NCI-H187 treated with DMSO at 0.1 percent for 48 hours (cell line): ENCODE measurements around the gene WDR26.
"Not testable (repeated sequence)": the region's sequence is repeated elsewhere in the genome, so short reads cannot be mapped to it uniquely, and the experiment has no call there.

Source experiments
- DNase-seq: peaks from one replicate; lab custom pipeline; 2025; lab: John Stamatoyannopoulos, UW

WDR26 gene

DNA sequence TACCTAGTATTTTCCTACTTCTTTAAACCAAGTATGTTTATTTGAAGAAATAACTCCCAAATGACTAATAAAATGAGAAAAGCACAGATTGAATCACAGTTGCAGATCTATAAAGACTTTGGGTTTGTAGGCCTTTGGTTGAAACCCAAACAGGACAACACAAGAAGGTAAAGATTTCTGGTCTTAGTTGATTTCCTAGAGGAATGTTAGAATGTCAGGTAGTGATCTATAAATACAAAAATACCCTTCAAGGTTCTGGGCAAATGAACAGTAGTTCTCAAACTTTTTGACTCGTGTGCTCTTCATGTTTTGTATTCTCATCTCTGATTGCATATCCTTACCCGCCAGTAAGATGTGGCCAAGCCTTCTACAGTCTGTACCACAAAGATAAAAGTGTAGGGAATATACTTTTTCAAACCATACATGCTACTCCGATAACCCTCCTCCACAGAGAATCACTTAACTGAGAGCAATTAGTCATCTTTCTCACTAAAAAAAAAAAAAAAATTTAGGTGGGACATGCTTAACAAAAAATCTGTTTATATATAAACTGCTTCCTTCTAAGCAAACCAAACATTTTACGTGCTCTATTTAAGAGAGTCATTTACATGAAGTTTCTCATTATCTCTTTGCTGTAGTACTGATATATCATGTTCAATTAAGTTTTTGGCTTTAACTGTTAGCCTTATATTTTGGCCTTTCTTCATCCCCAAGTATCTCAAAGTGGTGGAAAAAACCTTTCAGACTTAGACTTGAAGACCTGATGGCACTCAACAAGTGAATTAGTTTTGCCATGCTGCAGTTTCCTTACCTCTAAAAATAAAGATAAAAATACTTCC, 42.0 kb downstream of the WDR26 start:
- DNase-seq: no peak

DNA sequence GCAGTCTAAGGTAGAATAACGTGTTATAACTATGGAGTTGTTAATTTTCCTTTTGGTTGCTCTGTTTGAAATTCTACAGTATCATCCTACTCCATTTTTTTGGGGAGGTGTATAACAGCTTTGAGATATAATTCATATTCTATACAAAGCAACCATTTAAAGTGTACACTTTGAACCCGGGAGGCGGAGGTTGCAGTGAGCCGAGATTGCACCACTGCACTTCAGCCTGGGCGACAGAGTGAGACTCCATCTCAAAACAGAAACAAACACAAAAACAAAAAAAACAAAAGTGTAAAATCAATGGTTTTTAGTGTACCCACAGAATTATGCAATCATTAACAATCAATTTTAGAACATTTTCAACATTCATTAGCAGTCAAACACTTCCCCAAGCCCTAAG, 44.1 kb downstream of the WDR26 start:
- no peak for DNase-seq

DNA sequence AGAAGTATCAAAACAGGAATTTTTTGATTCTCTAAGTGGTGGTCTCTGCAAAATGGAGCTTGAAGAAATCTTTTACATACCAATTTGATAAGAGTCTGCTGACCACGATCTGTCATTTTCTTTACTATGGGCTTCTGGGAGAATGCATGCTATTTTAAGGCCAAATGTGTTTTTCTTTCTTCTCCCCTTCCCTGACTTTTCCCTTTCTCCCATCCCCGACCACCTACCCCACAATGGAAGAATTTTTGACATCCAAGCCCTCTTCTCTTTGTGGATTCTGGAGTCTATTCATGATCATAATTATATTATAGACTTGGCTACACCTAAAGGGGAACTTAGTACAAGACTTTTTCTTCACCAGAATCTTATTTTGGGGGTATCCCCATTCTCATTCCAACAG, 46.7 kb downstream of the WDR26 start:
- DNase-seq: no peak

DNA sequence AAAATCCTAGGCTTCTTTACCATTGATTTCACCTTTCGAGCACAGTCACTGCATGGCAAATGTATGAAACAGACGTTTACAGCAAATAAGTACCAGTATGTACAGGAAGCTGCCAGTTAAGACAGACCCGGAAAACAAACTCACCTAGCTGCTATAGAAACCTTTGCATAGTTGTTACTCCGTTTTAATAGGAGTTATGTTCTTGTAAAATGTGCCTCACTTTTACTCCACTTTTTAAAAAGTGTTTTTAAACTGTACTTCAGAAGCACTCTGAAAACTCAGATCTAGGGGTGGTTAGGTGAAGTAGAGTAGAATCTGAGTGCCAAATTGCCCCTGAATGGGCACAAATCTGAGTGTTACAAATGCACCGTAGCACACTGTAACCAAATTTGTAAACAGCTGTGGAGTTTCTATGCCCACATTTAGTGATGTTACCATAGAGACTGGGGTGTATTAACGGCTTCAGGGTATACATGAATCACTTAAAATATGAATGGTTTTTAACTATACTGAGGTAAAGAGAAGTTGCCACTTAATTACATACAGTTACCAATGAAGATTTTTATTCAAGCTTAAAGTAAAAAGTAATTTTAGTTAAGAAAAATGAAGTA, 47.2 kb downstream of the WDR26 start:
- DNase-seq: no peak

DNA sequence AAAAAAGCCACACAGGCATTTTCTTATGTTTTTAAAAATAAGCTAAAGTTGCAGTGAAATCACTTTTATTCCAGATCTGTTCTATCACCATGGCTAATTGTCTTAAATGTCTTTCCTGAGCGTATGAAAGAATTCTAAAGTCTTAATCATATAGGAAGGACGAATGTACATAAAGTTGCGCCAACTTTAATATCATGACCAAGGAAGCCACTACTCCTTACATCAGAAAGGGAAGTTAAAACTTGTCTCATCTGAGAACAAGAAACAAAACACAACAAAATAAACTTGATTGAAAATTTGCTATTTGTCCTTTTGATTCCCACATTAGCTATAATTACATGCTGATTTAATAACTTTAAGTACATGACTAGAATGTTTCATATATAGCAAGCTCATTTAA, 51.4 kb downstream of the WDR26 start:
- no peak for DNase-seq

DNA sequence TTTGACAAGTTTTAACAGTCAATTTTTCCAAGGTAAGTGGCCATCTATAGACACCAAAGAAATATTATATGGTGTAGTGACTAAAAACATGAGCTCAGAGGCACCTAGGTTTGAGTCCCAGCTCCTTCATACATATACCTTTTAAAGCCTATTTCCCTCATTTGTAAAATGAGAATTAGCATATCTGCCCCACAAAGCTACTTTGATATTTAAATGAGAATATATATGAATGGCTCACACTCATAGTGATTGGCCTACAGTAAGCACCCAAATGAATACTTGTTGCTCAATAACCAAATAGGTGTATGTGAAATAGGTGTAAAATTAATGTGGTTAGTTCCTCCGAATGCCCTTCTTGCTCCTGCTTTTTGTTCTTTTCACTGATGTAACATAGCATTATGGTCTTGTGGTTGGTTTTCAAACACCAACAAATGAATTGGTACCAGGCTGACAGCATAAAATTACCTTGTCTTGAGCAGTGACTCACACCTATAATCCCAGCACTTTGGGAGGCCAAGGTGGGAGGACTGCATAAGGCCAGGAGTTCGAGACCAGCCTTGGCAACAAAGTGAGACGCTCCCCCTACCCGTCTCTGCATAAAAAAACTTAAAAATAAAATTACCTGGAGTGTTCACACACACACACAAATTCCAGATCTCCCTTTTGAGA, 52.6 kb downstream of the WDR26 start:
- no peak for DNase-seq

DNA sequence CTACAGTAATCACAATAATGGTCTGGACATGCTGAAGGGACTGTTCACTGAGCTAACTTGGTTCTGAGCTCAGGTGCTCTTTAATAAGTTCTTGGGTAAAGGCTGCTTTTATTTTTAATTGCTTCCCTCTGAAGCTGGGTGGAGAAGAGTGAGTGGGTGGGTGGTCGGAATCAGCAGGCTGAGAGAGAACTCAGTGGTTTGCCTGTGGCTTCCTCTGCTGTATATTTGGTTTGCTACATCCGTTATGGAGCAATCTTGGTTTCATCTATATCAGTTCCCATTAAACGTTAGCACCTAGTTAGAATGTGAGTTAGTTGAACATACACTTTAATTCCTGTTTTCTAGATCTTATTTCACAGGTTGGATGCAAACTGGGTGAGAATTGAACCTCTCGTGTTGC, 54.6 kb downstream of the WDR26 start:
- DNase-seq: no peak

DNA sequence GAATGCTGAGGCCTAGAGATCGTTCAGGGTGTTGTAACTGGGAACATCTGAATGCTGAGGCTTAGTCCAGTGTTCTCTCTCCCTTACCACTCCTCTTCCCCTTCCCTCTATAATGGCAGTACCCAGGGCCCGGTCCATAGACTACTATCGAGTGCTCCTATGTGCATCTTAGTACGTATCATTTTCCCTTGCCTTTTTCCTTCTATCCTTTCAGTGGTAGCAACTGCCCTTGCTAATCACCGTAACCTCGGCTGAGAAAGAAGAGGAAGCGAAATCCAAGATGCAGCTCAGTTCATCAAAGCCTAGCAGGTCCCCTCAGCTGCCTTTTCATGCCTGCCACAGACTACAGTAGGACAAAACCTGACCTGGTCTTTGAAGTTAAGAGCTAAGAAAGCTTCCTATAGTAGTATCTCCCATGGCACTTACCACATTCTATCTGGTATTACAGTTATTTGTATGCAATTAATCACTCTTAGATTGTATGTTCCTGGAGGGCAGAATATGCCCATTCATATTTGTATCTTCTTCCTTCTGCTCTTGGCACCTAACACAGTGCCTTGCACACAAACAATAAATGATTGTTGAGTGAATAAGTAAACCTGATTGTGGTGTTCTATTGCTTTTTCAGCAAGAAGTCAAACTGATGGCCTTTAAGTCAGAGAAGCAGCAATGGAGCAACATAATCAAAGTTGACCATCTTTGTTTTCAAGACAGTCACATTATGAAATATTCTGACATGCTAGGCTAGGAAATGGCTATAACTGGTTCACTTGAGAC, 55.6 kb downstream of the WDR26 start:
- no peak for DNase-seq

DNA sequence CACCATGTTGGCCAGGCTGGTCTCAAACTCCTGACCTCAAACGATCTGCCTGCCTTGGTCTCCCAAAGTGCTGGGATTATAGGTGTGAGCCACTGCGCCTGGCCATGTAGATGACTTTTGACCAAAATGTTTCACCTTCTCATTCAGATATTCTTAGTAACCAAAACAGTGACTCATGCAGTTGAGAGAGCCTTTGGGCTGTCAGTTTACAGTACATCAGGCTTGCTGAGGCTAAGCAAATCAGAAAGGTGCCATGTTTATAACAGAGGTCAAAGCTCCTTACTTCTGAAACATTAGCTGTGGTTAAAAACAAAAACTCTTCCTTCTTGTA, 57.0 kb downstream of the WDR26 start:
- no peak for DNase-seq

DNA sequence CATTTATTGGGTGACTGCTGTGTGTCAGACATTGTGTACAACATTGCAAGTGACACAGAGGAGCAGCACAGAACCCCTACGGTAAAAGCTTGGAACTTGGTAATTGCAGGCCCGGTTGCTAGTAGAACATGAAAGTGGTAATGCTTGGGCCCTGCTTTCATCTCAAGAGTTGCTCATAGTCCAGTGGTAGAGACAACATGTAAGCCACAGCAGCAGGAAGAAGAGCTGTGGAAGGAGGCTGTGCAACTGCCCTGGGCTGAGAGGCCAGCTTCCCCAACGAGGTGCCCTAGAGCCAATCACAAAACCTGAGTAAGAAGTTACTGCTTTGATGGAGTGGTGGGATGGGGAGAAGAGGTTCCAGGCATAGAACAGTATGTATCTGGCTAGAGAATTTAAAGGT, 59.5 kb downstream of the WDR26 start:
- DNase-seq: no peak

DNA sequence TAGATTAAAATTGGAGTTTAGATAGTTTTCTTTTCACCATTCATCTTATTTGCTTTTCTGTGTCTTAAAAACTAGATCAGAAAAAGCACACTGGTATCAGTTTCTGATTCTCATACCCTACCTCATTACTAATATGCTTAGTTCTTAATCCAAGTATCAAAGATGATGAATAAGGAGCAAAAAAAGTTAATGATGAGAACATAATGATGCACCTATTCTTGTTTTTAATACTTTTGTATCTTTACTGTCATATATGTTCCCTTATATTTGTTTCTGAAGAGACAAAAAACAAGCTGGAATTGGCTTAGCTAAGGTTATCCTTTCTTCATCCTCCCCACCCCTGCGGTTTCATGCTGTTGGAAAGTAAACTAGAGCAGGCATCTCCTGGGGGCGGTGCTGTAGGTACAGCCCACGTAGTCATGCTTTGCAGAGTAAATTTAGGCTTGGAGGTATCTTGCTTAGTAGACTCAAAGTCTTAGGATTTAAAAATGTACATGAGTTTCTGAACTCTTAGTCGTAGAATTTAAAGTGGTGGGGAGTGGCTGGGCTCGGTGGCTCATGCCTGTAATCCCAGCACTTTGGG, 61.5 kb downstream of the WDR26 start:
- no peak for DNase-seq

DNA sequence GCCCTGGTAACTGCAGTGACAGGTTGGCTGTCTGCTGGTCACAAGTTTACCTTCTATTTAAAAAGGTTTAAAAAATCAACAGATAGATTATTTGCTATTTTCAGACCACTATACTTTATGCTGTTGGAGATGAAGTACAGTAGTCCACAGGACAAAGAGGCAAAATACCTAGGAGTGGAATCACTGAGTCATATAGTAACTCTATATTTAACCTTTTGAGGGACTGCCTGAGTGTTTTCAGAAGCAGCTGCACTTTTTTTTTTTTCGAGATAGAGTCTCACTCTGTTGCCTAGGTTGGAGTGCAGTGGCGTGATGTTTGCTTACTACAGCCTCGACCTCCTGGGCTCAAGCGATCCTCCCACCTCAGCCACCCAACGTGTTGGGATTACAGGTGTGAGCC, 66.2 kb downstream of the WDR26 start:
- no peak for DNase-seq

DNA sequence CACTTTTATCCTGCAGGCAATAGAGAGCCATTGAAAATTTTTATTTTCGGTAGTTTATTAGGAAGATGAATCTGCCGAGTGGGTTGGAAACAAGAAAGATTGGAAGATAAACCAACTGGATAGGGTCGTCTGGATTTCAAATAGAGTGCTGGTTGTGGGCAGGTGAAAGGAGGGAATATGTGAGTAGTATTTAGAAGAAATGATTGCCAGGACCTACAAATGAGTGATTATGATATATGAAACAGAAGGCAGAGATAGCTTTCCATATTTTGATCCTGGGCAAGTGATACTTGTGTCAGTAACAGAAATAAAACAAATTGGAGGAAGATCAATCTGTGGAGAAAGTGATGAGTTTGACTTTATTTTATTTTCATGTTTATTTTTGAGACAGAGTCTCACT, 75.4 kb downstream of the WDR26 start:
- DNase-seq: no peak

DNA sequence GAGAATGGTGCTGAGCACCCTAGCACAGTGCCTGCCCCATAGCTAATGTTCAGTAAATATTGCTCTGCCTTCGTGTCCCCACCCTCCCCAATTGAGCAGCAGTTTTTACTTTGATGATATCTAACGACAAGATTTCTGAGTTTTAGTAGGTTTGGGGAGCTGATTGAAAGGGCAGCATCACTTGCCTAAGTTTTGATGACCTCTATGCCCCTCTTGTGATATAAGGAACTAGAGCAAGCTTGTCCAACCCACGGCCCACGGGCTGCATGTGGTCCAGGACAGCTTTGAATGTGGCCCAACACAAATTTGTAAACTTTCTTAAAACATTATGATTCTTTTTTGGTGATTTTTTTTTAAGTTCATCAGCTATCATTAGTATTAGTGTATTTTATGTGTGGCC, 76.4 kb downstream of the WDR26 start:
- no peak for DNase-seq

DNA sequence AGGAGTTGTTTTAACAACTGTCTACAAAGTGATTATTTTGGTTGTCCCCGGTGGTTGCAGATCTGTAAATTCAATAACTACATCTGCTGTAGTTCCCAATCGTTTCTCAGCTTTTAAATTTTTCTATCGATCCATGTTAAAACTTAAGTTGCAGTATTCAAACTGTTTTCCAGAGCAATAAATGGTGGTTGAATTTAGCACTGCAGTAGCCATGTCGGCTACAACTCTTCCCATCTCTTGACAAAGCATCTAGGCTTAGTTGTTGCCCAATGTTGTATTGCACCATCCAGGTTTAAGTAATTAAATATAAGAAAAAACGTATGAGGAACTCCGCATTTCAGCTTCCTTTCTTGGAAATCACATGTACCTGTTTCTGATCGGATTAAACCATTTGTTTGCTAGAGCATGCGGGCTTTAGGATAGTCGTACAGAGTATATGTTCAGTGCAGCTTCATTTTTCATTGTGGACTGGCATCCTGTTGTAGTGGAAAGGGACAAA, 76.9 kb downstream of the WDR26 start:
- no peak for DNase-seq

DNA sequence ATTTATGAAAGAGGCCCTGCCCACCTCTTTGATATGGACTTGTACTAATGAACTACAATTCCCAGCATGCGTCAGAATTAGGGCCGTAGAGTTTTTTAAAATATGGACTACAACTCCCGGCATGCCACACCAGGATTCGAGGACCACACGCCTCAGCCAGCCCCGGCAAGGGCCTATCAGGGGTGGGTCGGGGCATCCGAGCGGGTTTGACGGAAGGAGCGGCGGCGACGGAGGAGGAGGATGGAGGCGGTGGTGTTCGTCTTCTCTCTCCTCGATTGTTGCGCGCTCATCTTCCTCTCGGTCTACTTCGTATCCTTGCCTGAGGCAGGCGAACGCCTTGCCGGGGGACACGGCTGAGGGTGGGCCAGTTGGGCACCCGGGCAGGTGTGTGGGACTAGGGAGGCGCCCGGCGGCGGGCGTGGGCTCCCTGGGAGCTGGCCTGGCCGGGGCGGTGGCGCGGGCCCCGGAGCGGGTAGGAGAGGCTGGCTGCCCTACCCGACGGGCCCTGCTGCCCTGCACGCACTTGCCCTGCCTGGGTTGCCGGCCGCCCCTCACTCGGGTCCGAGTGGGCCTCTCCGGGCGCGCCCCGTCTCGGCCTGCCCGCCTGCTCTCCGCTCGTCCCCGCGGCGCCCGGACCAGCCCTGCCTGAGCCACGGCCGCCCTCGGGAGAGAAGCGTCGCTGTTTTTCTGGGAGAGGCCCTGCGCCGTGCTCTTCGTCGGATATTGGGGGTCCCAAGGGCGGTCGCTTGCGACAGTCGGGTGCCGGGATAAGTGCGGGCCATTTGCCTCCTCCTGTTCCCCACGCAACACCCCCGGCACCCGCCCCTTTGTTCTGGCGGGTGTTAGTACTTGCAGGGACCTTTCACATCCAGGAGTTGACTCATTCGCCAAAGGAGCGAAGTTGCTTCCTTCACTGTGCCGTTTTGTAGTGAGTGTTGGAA, 77.6 kb downstream of the WDR26 start, which contains the start of gene CNIH4:
TSS of gene CNIH4 (plus strand) at position 195 of the 941 bp plus-strand sequence. CDS start at position 241, 46 bp downstream.
- DNase-seq: peak; percentile 55

DNA sequence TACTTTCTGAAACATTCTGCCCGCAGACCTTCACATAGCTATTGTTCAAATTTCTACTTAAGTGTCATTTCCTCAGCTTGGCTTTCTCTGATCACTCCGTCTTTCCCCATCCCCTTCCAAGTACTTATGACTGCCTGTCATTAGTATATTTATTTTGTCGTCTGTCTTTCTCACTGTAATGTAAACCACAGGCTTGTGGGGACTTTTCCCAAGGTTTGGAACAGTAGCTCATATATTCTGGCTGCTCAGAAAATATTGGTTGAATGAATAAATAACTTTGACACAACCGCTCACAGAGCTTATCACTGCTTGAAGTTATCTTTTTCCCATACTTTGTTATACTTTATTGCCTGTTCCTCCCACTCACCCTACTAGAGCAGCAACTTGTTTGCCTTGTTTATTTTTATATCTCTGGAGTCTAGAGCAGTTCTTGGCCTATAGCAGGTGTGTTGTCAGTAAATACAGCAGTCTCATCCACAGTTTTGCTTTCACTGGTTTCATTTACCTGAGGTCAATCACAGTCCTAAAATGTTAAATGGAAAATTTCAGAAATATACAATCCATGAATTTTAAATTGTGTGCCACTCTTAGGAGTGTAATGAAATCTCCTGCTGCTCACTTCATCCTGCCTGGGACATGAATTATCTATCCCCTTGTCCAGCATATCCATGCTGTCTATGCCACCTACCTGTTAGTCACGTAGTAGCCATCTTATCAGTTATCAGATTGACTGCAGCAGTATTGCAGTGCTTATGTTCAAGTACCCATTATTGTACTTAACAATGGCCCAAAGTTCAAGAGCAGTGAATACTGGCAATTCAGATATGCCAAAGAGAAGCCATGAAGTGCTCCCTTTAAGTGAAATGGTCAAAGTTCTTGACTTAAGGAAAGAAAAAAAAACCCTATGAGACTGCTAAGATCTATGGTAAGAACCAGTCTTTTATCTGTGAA, 80.3 kb downstream of the WDR26 start:
- DNase-seq: no peak

DNA sequence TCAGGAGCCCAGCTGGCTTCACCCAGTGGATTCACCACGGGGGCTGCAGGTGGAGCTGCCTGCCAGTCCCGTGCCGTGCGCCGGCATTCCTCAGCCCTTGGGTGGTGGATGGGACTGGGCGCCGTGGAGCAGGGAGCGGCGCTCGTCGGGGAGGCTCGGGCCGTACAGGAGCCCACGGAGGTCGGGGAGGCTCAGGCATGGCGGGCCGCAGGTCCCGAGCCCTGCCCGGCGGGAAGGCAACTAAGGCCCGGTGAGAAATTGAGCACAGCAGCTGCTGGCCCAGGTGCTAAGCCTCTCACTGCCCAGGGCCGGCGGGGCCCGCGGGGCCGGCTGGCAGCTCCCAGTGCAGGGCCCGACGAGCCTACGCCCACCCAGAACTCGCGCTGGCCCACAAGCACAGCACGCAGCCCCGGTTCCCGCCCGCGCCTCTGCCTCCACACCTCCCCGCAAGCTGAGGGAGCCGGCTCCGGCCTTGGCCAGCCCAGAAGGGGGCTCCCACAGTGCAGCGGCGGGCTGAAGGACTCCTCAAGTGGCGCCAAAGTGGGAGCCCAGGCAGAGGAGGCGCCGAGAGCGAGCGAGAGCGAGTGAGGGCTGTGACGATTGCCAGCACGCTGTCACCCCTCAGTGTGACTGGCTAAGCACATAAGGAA, 82.0 kb downstream of the WDR26 start:
- not testable (repeated sequence) for DNase-seq

DNA sequence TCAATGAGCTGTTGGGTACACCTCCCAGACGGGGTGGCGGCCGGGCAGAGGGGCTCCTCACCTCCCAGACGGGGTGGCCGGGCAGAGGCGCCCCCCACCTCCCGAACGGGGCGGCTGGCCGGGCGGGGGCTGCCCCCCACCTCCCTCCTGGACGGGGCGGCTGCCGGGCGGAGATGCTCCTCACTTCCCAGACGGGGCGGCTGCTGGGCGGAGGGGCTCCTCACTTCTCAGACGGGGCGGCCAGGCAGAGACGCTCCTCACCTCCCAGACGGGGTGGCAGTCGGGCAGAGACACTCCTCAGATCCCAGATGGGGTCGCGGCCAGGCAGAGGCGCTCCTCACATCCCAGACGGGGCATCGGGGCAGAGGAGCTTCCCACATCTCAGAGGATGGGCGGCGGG, 84.9 kb downstream of the WDR26 start:
- DNase-seq: not testable (repeated sequence)
